Activated CD4-positive, alpha-beta T cell treated with anti-CD3 and anti-CD28 coated beads, Interleukin-2, amount 50 U/mL, for 1 hour (primary cell): ENCODE measurements around the gene CNTN2.

Experiments used
- DNase-seq: peaks from one replicate; pipeline ENCODE4 v3.0.0-alpha.2; 2020

The CNTN2 gene, protein sequence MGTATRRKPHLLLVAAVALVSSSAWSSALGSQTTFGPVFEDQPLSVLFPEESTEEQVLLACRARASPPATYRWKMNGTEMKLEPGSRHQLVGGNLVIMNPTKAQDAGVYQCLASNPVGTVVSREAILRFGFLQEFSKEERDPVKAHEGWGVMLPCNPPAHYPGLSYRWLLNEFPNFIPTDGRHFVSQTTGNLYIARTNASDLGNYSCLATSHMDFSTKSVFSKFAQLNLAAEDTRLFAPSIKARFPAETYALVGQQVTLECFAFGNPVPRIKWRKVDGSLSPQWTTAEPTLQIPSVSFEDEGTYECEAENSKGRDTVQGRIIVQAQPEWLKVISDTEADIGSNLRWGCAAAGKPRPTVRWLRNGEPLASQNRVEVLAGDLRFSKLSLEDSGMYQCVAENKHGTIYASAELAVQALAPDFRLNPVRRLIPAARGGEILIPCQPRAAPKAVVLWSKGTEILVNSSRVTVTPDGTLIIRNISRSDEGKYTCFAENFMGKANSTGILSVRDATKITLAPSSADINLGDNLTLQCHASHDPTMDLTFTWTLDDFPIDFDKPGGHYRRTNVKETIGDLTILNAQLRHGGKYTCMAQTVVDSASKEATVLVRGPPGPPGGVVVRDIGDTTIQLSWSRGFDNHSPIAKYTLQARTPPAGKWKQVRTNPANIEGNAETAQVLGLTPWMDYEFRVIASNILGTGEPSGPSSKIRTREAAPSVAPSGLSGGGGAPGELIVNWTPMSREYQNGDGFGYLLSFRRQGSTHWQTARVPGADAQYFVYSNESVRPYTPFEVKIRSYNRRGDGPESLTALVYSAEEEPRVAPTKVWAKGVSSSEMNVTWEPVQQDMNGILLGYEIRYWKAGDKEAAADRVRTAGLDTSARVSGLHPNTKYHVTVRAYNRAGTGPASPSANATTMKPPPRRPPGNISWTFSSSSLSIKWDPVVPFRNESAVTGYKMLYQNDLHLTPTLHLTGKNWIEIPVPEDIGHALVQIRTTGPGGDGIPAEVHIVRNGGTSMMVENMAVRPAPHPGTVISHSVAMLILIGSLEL

DNA sequence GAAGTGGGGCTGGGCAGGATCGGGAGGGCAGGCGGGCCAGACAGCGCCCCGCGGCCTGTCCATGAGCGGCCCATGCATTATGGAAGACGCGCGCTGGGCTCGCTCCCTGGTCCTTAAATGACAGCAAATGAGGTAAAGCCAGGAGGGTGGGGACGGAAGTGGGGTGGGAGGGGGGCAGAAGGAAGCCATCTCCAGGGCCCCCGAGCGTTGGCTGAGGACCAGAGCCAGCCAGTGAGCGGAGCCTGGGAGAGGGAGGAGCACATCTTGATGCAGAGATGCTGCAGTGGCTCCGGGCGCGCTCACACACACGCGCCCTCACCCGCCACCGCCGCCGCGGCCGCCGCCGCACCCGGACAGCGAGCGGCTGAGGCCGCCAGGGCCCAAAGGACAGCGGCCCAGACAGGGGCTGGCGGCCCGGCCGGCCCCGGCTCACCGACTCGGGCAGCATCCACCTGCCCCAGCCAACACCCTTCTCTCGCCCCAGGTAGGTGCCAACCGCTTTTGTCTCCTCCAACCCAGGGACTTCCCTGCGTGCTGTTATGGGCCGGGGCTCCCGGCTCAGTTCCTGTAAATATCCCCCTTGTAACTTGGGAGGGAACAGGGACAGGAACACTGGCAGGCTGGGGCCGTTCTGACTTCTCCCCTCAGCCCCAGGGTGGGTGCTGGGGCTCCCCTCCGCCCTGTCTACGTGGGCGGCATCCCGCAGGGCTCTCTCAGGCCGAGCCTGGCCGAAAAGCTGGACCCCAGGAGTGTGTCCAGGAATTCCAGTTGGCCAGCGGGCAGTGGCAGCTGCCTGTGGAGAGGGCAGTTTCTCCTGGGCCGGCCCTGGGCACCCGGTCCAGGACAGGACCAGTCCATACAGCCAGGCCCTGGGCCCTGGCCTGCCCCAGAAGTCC is at the start of gene CNTN2:
Gene CNTN2 (plus strand): TSS at position 302 of the 896 bp plus-strand sequence. CDS start 9,974 bp downstream, outside the sequence.
- no peak for DNase-seq

DNA sequence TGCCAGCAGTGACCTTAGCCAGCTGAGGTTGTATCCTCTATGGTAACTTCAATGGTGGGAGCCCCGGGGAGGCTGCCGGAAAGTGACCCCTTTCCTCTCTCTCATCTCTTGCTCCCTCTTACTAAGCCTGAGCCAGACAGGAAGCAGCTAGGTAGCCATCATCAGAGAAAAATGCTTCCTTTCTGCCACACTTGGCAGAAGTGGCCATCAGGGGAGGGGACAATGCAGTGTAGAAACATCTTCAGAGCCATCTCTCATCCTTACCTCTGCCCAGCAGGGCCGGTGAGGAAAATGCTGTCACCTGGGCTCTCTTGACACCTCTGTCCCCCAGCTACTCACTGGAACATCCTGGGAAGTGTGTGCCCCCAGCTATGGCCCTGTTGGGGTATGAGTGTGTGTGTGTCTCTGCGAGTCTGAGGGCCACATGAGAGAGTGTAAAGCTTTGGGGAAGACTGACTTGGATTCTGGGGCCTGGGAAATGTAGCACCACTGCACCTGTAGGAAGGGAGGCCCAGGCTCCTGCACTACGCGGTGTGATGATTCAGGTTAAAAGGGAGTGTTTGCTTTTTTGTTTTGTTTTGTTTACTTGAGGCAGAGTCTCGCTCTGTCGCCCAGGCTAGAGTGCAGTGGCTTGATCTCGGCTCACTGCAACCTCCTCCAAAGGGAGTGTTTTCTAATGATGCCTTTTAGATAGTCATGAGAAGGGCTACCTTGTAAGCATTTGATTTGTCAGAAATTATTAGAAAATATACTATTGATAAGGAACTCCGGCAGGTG is 48.7 kb upstream of the CNTN2 start:
- DNase-seq = no peak

DNA sequence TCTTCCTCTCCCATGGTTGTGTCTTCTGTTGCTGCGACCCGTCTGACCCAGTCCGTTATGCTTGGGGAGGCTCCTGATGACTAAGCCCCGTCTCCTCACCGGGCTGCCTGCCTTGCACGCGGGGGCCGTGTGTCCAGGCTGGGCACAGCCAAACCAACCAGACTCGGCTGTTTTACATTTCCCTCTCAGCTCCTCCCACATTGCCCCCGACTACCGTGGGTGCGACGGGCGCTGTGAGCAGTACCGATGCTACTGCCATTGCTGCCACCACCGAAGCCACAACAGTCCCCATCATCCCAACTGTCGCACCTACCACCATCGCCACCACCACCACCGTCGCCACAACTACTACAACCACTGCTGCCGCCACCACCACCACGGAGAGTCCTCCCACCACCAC is 46.0 kb upstream of the CNTN2 start:
- no peak for DNase-seq

DNA sequence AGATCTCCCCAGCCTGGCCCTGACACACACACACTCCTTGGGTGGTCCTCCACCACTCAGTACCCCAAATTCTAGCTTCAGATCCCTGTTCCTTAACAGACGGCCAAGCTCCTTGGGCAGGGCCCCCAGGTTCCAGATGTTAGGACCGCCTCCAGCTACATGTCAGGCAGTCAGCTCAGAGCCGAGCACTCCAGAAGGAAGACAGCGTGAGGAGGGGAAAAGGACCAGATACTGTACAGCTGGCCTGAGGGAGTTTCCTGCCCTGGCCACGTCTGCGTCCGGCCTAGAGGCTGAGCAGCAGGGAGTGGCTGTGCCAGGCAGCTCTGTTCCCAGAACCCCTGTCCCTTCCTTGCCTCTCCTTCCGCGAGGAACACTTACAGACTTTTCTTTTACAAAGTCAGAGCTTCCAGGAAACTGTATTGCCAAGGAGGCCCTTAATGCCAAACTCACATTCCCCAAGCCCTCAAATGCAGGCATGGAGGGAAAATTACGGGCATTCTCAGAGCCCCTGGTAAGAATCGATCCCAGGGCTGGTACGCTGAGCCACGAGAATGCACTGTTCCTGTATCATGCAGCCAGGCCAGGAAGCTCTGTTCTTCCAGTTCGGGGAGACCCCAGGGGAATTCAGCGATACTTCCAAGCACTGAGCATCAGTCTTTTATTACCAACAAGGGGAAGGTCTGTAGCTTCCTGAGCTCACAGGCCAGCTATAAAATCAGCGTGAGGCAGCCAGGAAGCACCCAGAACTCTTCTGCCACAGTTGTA is 45.2 kb upstream of the CNTN2 start:
- DNase-seq = no peak

DNA sequence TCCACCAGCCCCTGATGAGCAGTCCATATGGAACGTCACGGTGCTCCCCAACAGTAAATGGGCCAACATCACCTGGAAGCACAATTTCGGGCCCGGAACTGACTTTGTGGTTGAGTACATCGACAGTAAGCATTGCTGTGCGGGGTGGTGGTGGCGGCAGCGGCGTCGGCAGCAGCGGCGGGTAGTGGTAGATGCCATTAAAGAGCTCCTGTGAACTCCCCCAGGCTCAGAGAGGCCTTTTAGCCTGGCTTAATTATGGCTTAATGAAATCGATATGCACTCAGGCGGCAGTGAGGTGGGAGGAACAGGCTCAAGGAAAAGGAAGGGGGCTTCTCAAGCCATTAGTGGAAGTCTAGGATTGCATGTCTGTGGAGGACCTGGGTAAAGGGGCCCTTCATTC is 41.9 kb upstream of the CNTN2 start:
- DNase-seq = no peak

DNA sequence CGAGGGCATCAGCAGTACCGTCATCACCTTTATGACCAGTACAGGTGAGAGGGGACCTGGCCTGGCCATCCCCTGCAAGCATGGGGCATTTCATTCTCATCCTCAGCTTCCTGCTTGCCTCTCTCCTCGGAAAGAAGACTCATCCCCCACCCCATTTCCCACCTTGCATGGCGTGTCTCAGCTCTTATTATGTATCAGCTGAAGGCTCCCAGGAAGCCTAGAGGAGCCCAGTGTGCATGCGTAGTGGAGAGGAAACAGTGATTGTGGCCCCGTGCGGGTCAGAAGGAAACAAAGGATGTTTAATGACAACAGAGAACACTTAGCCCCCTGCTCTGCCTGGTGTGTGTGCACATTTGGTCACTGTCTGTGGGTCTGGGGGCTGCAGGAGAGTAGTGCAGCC is 40.3 kb upstream of the CNTN2 start:
- no peak for DNase-seq

DNA sequence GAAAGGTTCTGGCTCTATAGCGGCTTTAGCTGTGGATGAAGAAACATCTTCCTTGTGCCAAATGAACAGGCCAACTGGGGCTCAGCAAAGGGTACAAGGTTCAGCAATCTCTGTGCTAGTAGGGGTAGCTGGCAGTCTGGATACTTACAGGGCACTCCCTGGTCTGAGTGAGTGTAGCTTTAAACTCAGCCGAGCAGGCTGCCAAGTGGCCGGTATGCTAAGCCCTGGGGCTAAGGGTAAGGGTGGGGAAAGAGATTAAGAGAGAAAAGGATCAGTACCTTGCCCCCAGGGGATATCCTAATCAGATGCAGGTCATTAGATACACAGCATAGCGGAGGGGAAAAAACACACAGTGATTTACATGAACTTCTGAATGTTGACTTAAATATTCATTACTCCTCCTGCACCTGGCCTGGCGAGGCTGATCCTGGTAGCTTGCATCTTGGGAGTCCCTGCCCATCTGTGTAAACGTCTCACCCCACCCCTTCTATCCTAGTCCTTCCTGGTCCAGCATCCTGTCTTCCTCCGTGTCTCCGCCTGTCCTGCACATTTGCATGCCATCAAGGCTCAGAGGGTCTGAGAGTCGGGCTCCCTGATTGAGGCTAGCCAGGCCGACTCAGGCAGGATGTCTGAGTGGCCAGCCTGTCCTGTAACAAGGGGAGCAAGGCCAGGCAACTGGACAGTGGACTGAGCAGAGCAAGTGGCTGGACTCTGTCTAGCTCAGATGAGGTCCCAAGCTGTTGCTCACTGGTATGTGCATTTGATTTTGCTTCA is 39.5 kb upstream of the CNTN2 start:
- no peak for DNase-seq

DNA sequence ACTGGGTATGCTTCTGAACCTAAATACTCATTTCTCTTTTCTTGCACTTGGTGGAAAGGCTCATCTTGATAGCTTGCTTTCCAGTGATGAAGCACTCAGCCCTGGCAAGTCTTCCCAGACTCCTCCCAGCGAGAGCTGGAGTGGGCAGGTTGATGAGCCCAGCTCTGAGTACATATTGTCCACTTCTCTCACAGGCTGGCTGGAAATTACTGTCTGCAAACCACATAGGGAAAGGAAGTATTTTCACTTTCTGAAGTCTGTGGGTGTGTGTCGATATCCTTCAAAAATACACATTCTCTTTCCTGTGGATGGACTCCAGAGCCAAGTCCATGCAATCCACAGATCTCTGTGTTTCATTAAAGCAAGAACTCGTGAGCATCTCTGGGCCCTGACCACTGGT is 38.7 kb upstream of the CNTN2 start:
- no peak for DNase-seq

DNA sequence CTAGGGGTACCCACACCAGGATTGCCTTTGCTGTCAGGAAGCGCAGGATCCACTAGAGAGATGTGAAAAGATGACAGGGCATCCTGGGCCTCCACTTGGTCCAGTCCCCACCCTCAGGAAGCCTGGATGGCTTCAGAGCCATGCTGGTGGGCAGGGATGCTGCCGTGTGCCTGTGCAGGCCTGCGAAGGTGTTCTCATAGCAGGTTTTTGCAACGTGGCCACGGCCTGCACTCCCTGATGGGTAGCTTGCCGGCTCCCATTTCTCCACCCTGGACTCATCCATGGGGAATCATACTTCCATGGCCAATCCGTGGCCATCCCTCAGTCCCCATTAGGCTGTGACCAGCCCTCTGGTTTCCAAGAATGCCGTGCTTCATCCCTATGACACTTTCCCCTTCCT is 34.1 kb upstream of the CNTN2 start:
- DNase-seq = no peak

DNA sequence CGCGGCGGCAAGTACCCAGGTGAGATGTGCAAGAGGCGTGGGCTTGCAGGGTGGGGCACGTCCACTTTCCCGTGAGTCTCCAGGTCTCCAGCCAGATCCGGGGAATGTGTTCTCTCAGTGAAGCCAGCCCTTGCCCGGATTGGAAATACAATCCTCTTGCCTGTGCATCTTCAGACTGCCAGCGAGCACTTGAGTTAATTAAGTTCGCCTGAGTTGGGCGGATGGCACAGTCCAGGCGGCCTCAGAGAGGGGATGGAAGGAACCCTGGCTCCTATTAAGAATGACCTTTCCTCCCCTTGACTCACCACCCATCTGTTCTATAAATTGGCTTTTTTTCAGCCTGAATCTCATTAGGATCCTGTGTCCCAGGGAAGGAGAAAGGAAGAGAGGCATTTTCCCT is 33.3 kb upstream of the CNTN2 start:
- no peak for DNase-seq

DNA sequence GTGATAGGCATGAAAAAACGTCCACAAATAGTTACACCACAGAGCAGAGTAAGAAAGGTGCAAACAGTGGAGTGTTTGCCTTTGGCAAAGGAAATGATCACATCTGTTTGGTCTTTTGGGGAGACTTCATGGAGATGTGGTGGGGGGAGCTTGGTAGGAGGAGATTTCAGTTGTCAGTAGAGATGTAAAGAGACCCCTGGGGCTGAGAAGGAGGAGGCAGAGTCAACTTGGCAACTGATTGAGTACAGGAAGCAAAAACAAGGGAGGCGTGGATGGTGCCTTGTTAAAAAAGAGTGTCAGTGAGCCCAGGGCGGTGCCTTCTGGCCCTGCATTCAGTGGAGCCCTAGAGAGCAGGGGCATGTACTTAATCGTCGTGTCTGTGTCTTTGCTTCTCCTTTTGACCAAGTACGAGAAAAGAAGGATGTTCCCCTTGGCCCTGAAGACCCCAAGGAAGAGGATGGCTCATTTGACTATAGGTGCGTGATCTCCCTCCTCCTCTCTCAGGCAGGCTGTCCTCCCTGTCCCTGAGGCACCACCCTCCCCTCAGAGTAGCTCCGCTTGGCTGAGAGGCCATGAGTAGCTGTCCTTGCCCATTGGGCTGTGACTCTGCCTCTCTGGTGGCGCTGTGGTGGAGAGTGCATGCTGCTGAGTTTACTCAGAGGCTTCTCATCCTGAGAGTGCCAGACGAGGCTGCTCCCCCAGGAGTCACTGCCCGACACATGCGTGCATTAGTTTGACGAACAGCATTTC is 30.4 kb upstream of the CNTN2 start:
- DNase-seq = no peak

DNA sequence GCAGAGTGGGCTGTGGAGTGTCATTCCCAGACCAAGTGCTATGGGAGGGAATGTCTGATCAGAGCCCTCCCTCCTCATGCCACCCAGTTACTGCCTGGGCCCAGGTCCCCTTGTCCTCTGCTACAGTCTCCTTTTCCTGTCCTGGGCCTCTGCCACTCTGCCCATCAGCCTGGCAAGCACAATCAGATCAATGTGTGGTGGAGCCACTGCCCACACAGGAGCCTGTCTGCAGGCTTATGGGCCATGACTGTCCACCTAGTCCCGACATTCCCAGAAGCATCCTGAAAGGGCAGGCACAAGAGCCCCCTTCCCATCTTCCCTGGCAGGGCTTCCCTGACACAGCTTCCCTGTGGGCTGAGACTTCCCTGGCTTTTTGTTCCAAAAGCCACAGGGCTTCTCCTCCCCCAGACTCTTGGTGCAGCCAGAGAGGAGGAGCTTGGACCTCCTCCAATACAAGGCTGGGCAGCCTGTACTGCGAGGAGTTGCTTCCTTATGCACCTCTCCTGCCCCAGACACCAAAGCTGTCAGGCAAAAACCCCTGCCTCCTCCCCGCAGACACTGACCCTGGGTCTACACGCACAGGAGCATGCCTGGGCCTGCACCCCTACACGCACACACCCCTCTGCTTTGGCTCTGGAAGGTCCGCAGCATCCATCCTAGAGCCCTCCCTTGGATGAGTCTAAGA is 29.2 kb upstream of the CNTN2 start:
- DNase-seq = no peak

DNA sequence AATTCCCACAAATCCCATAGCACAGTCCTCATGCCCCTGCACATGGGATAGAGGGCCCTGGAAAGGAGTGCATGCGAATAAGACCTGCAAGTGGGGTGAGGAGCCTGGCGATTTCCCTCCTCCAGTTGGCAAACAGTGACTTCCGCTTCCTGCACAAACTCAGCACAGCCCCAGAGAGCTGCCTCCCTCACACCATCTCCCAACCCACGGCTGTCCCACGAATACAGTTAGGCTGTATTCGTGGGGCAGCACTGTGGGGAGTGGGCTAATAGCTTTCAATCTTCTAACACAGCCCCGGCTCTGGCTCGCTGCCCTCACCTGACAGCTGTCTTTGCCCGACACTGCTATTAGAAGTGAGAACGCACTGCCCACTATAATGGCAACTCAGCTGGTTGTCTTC is 28.2 kb upstream of the CNTN2 start:
- no peak for DNase-seq

DNA sequence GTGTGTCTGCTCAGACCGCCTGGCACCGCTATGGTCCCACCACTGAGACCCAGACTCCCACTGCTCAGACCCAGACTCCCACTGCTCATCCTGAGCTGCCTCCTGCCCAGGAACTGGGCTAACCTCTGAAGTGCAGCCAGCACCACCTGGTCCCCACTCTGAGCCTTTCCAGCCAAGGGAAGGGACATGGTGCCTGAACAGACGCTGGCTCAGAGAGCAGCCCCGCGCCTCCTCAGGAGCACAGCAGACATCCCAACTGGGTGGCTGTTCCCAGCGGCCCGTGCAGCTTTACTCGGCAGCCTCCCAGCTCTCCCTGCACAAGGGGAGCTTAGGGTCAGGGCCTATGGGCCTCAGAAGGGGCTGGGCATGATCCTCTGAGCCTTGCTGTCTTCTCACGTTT is 27.8 kb upstream of the CNTN2 start:
- no peak for DNase-seq

DNA sequence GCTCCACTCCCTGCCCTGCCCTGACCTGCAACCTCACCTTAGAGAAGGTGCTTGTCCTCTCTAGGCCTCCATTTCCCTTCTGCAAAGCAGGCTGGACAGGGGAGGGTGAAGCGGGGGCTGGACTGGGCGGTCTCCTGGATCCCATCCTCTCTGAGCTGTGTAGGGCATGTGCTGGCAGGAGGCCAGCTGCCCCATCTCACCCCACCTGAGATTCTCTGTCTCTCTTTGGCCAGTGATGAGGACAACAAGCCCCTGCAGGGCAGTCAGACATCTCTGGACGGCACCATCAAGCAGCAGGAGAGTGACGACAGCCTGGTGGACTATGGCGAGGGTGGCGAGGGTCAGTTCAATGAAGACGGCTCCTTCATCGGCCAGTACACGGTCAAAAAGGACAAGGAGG is 26.9 kb upstream of the CNTN2 start:
- no peak for DNase-seq

DNA sequence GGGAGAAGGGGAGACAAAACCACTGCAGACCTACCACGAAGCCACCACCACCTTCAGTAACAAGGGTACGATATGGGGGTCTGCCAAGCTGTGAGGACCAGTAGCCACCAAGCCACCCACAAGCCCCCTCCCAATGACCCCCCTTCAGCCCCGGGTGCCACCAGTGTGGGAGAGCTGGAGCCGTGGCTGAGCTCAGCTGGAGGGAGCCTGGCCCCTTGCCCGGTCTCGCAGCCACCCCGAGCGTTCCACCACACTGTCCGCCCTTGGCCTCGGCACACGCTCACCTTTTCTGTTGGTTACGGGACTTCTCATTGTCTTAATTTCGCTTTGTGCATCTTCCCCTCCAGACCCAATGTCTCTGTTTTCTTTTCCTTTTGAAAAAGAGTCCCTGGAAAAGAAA is 26.4 kb upstream of the CNTN2 start:
- DNase-seq = no peak

DNA sequence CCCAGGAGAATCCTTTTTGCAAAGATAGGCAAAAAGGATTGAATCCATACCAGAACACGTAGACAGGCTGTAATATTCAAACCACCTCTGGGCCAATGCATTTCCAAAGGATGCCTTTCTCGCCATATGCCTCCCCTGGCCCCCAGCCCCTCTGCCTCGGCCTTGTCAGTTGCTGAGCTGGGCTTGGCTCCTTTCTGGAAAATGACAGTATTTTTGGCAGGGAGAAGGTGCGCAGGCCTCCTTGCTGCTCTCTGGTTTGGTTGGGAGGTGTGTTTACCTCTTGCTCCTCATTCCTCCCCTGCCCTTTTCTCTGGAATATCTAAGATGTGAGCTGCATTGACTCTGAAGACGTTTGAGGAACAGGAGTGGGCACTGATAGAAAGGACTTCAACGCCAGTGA is 26.0 kb upstream of the CNTN2 start:
- DNase-seq = no peak

DNA sequence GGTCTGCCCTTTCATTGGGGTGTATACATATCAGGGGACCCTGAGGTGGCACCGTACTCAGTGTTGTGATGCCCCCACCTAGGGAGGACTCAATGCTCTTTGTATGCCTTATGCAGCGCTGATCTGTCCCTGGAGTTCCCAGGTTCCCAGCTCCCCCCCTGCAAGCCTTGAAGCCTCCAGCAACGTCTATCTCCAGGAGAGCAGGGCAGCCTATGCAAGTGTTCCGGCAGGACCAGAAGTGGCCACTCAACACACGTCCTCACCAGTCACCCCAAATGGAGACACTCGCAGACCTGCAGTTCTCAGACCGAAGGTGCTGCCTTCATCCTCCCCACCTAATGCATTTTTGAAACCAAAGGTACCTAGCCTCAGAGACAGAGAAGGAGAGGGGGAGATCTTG is 25.2 kb upstream of the CNTN2 start:
- no peak for DNase-seq

DNA sequence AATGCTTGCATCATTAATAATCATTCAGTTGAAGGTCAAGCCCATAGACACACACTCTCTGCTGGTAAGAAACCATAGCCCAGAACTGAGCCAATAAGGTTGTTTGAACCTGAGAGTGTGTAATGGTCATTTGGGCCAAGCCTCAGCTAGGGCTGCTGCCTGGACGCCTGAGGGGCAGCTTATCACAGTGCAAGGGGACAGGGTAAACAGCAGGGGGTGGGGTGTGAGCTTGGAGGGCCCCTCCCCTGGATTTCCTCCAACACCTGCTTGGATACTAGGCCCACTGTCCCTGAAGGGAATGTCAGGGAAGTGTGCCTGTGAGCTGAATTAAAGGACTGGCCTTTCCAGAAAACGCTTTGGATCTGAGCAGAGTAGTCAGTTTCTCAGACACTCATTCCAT is 24.6 kb upstream of the CNTN2 start:
- DNase-seq = no peak
